BE2C (cell line): ENCODE results near the gene CACNA1A.

ENCODE experiments used
- DNase-seq: peaks from one replicate; pipeline ENCODE4 v3.0.0-alpha.2; 2020
- H3K27me3 ChIP-seq: fragments of 250-450 bp; sonication (Bioruptor Pico); 2 replicates; pipeline ENCODE4 v1.5.1; 2020; ENCODE audit warnings: mild to moderate bottlenecking
- H3K36me3 ChIP-seq: fragments of 250-450 bp; sonication (Bioruptor Pico); 2 replicates; pipeline ENCODE4 v1.5.1; 2020; ENCODE audit warnings: mild to moderate bottlenecking
- H3K4me1 ChIP-seq: fragments of 250-450 bp; sonication (Bioruptor Pico); 2 replicates; pipeline ENCODE4 v1.5.1; 2020
- H3K4me3 ChIP-seq: 2 replicates; pipeline ENCODE4 v1.5.1; 2011; ENCODE audit warnings: low read depth, low read length
- H3K9me3 ChIP-seq: fragments of 250-450 bp; sonication (Bioruptor Pico); 2 replicates; pipeline ENCODE4 v1.5.1; 2020
- TF ChIP-seq, protein P1 (sequence below): IDR thresholded peaks from 2 replicates; pipeline ENCODE4 v1.5.1; 2012; ENCODE audit warnings: mild to moderate bottlenecking, low read depth, low read length

The CACNA1A gene

GRCh38 chr19:13398780-13399726, 107.2 kb downstream of the CACNA1A start:
- peak; percentile 49 for DNase-seq
- Histone ChIP-seq H3K9me3 (no peaks in the 10 kb centered on the region; the same call in 1 of the 2 replicates), H3K4me1 (peaks cover 2% of the 10 kb centered on the region; the same call in 1 of the 2 replicates), H3K4me3 (no peak overlapping the region), H3K27me3 (peaks cover 19% of the 10 kb centered on the region), H3K36me3 (no peaks in the 10 kb centered on the region)
- TF ChIP-seq, protein P1, sequence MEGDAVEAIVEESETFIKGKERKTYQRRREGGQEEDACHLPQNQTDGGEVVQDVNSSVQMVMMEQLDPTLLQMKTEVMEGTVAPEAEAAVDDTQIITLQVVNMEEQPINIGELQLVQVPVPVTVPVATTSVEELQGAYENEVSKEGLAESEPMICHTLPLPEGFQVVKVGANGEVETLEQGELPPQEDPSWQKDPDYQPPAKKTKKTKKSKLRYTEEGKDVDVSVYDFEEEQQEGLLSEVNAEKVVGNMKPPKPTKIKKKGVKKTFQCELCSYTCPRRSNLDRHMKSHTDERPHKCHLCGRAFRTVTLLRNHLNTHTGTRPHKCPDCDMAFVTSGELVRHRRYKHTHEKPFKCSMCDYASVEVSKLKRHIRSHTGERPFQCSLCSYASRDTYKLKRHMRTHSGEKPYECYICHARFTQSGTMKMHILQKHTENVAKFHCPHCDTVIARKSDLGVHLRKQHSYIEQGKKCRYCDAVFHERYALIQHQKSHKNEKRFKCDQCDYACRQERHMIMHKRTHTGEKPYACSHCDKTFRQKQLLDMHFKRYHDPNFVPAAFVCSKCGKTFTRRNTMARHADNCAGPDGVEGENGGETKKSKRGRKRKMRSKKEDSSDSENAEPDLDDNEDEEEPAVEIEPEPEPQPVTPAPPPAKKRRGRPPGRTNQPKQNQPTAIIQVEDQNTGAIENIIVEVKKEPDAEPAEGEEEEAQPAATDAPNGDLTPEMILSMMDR, result no peak

GRCh38 chr19:13398182-13398581, 108.1 kb downstream of the CACNA1A start:
- Histone ChIP-seq H3K4me1 (peaks cover 2% of the 10 kb centered on the region; the same call in 1 of the 2 replicates), H3K27me3 (peaks cover 20% of the 10 kb centered on the region), H3K9me3 (no peaks in the 10 kb centered on the region; the same call in 1 of the 2 replicates), H3K4me3 (no peak overlapping the region), H3K36me3 (no peaks in the 10 kb centered on the region)
- DNase-seq, result no peak
- TF ChIP-seq, protein P1, result no peak

- Histone ChIP-seq H3K36me3 (no peaks in the 10 kb centered on the region), H3K4me3 (peak overlapping the region; percentile 16; the same call in 1 of the 2 replicates), H3K9me3 (no peaks in the 10 kb centered on the region; the same call in 1 of the 2 replicates), H3K4me1 (peaks cover 2% of the 10 kb centered on the region; the same call in 1 of the 2 replicates), H3K27me3 (peaks cover 32% of the 10 kb centered on the region)
- TF ChIP-seq, protein P1, result no peak
- DNase-seq, result peak; percentile 56
Measured at GRCh38 chr19:13396250-13397080, 109.8 kb downstream of the CACNA1A start.

DNA sequence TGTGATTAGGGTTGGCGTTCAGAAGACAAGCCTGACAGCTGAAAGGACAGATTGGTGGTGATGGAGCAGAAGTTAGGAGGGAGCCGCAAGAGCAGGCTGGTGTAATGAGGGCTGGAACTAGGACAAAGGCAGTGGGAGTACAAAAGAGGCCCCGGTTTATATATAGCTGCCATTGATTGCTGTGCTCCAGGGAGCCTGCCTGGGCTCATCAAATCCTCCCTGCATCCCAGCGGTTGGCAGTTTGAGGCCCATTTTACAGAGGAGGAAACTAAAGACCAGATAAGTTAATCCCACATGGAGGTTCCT, 123.7 kb downstream of the CACNA1A start:
- no peaks in the 10 kb centered on the region for H3K9me3 ChIP-seq
- H3K4me3 ChIP-seq, result no peak overlapping the region
- no peaks in the 10 kb centered on the region for H3K4me1 ChIP-seq
- TF ChIP-seq, protein P1, result no peak
- no peak for DNase-seq
- H3K27me3 ChIP-seq, result peaks cover 9% of the 10 kb centered on the region; the same call in 1 of the 2 replicates
- H3K36me3 ChIP-seq, result no peaks in the 10 kb centered on the region

DNA sequence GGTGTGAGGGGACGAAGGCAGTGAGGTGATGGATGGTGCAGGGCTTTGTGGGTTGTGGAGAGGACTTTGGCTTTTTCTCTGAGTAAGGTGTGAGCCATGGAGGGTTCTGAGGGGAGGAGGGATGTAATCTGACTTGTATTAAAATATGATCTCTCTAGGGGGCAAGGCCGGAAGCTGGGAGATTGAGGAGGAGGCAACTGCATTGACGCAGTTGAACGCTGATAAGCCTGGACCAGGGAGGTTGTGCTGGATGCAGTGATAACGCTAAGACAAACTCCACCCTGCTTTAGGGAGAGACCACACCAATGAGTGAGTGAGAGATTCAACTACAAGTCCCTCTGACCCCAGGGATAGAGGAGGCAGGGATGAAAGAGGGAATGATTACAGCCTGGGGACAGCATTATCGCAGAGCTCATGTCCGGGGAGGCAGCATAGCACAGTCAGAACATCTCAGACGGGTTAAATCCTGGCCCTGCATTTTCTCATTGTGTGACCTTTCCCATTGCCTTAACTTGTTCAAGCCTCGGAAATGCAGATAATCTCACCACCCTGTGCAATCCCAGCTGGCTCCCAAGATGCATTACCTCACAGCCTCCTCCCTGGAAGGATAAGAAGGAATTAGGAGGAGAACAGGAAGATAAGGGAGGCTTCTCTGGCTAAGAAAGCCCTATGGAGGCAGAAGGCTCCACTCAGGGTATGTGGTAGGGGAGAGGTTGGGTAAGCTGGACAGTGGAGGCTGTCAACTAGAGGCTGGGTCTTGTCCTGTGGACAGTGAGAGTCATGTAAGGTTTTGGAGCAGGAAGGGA, 124.2 kb downstream of the CACNA1A start:
- no peaks in the 10 kb centered on the region for H3K36me3 ChIP-seq
- H3K9me3 ChIP-seq, result no peaks in the 10 kb centered on the region
- no peak overlapping the region for H3K4me3 ChIP-seq
- DNase-seq, result no peak
- TF ChIP-seq, protein P1, result no peak
- H3K27me3 ChIP-seq, result peaks cover 9% of the 10 kb centered on the region; the same call in 1 of the 2 replicates
- no peaks in the 10 kb centered on the region for H3K4me1 ChIP-seq
